ENCODE data around the gene CDH4. TPM values are rescaled to one million over a fixed set of nuclear protein-coding genes. Genes with fewer than 3 reads are reported as not detected.
A peak's percentile ranks its signal among the peaks of the same experiment; 100 is the strongest.

Gene CDH4
- polyA plus RNA-seq, 1 donor from 2014 or later, result not detected

GRCh38 chr20:61897401-61898295 lies 645.6 kb downstream of the CDH4 start:
- Mint-ChIP-seq H3K4me3 (no peak overlapping the region), H3K36me3 (no peaks in the 10 kb centered on the region), H3K27ac (no peak overlapping the region), H3K9me3 (no peaks in the 10 kb centered on the region), H3K27me3 (peaks cover 9% of the 10 kb centered on the region), H3K4me1 (no peaks in the 10 kb centered on the region)

- Mint-ChIP-seq H3K4me3 (no peak overlapping the region), H3K27ac (no peak overlapping the region), H3K4me1 (no peaks in the 10 kb centered on the region), H3K36me3 (no peaks in the 10 kb centered on the region), H3K9me3 (peaks cover 0 to 2% (median 0%) of the 10 kb centered on the region in 3 donors), H3K27me3 (peaks cover 10% of the 10 kb centered on the region)
Measured at GRCh38 chr20:61898405-61898804, 646.3 kb downstream of the CDH4 start.

- Mint-ChIP-seq H3K36me3 (no peaks in the 10 kb centered on the region), H3K4me1 (no peaks in the 10 kb centered on the region), H3K27me3 (peaks cover 10% of the 10 kb centered on the region), H3K4me3 (no peak overlapping the region), H3K27ac (no peak overlapping the region), H3K9me3 (peaks cover 0 to 2% (median 0%) of the 10 kb centered on the region in 3 donors)
Measured at GRCh38 chr20:61900011-61900944, 648.2 kb downstream of the CDH4 start.

- Mint-ChIP-seq H3K4me1 (no peaks in the 10 kb centered on the region), H3K9me3 (peaks cover 0 to 2% (median 0%) of the 10 kb centered on the region in 3 donors), H3K36me3 (no peaks in the 10 kb centered on the region), H3K27ac (no peak overlapping the region), H3K27me3 (peaks cover 12% of the 10 kb centered on the region), H3K4me3 (no peak overlapping the region)
Measured at GRCh38 chr20:61900945-61901293, 648.9 kb downstream of the CDH4 start.

GRCh38 chr20:61901392-61902220 lies 649.5 kb downstream of the CDH4 start:
- no peaks in the 10 kb centered on the region for H3K4me1 Mint-ChIP-seq
- H3K27ac Mint-ChIP-seq, result peak overlapping the region in 1 of 3 donors; percentile 3
- peaks cover 14% of the 10 kb centered on the region for H3K27me3 Mint-ChIP-seq
- H3K9me3 Mint-ChIP-seq, result peaks cover 0 to 2% (median 0%) of the 10 kb centered on the region in 3 donors
- H3K36me3 Mint-ChIP-seq, result no peaks in the 10 kb centered on the region
- H3K4me3 Mint-ChIP-seq, result no peak overlapping the region

- peaks cover 0 to 2% (median 0%) of the 10 kb centered on the region in 3 donors for H3K9me3 Mint-ChIP-seq
- H3K36me3 Mint-ChIP-seq, result no peaks in the 10 kb centered on the region
- no peak overlapping the region for H3K27ac Mint-ChIP-seq
- no peaks in the 10 kb centered on the region for H3K4me1 Mint-ChIP-seq
- H3K27me3 Mint-ChIP-seq, result peaks cover 15% of the 10 kb centered on the region
- H3K4me3 Mint-ChIP-seq, result no peak overlapping the region
Measured at GRCh38 chr20:61902221-61902869, 650.3 kb downstream of the CDH4 start.

- H3K27ac Mint-ChIP-seq, result no peak overlapping the region
- H3K36me3 Mint-ChIP-seq, result no peaks in the 10 kb centered on the region
- peaks cover 0 to 2% (median 0%) of the 10 kb centered on the region in 3 donors for H3K9me3 Mint-ChIP-seq
- H3K27me3 Mint-ChIP-seq, result peaks cover 14% of the 10 kb centered on the region
- no peaks in the 10 kb centered on the region for H3K4me1 Mint-ChIP-seq
- no peak overlapping the region for H3K4me3 Mint-ChIP-seq
Measured at GRCh38 chr20:61903575-61904340, 651.7 kb downstream of the CDH4 start.

GRCh38 chr20:61904456-61904855 lies 652.4 kb downstream of the CDH4 start:
- no peak overlapping the region for H3K4me3 Mint-ChIP-seq
- H3K36me3 Mint-ChIP-seq, result no peaks in the 10 kb centered on the region
- peaks cover 14% of the 10 kb centered on the region for H3K27me3 Mint-ChIP-seq
- no peaks in the 10 kb centered on the region for H3K4me1 Mint-ChIP-seq
- H3K9me3 Mint-ChIP-seq, result peaks cover 0 to 2% (median 0%) of the 10 kb centered on the region in 3 donors
- H3K27ac Mint-ChIP-seq, result no peak overlapping the region

GRCh38 chr20:61905781-61906523 lies 653.9 kb downstream of the CDH4 start:
- Mint-ChIP-seq H3K27ac (no peak overlapping the region), H3K36me3 (no peaks in the 10 kb centered on the region), H3K27me3 (peaks cover 15% of the 10 kb centered on the region), H3K4me3 (no peak overlapping the region), H3K4me1 (peaks cover 0 to under 1% (median 0%) of the 10 kb centered on the region in 3 donors), H3K9me3 (peaks cover 0 to 2% (median 2%) of the 10 kb centered on the region in 3 donors)

GRCh38 chr20:61907081-61907891 lies 655.2 kb downstream of the CDH4 start:
- Mint-ChIP-seq H3K36me3 (no peaks in the 10 kb centered on the region), H3K27ac (no peak overlapping the region), H3K4me1 (peaks cover 0 to 2% (median under 1%) of the 10 kb centered on the region in 3 donors), H3K9me3 (peaks cover 0 to 6% (median 5%) of the 10 kb centered on the region in 3 donors), H3K27me3 (peaks cover 11% of the 10 kb centered on the region), H3K4me3 (peak overlapping the region in 1 of 4 donors; percentile 20)

GRCh38 chr20:61908057-61909026 lies 656.3 kb downstream of the CDH4 start:
- H3K27ac Mint-ChIP-seq, result no peak overlapping the region
- peaks cover 11% of the 10 kb centered on the region for H3K27me3 Mint-ChIP-seq
- peaks cover 7 to 10% (median 9%) of the 10 kb centered on the region in 3 donors for H3K4me1 Mint-ChIP-seq
- H3K9me3 Mint-ChIP-seq, result peaks cover 0 to 6% (median 2%) of the 10 kb centered on the region in 3 donors
- no peaks in the 10 kb centered on the region for H3K36me3 Mint-ChIP-seq
- no peak overlapping the region for H3K4me3 Mint-ChIP-seq
